HG02970 (cell line): ENCODE data around the gene SH3GL2.

Source experiments
- ATAC-seq: cut with Tn5 transposase; IDR thresholded peaks from one replicate; pipeline ENCODE4 v1.9.1; 2021; ENCODE audit warnings: mild to moderate bottlenecking, moderate library complexity, moderate number of reproducible peaks; ENCODE audit not compliant: unreplicated experiment, low FRiP score

Gene SH3GL2

DNA sequence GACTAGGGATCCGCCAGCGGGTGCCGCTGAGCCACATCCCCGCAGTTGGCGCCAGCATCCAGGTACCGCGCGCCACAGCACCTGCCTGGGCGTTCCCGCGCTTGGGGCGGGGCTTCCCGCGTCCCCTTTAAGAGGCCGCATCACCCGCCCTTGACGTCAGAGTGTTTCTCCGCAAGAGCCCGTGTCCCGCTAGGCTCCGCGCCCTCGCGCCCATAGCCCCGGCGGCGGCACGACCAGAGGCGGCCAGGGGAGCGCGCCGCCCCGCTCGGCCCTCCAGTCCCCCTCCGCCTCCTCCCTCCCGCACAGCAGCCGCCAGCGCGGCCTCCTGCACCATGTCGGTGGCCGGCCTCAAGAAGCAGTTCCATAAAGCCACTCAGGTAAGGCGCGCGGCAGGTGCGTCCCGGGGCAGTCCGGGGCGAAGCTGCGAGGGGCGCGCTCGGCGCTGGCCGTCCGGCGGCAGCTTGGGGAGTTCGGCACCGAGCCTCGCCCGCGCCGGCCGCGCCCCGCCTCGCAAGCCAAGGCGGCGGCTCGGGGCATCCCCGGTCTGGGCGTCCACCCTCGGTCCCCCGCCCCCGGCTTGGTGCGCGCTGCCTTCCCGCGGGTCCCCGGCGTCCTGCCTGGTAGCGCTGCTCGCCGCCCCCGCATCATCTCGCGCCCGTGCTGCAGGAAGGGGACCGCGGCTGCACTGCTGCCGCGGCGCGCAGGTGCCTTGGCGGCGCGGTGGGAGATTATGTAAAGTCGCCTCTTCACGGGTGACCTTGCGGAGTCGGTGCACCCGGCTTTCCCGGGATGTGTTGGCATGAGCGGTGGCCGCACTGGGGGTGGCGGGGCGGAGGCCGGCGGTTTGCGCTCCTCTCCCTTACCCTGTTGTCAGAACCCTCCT, at the start of gene SH3GL2:
Gene SH3GL2 (plus strand): TSS at position 156 of the 883 bp plus-strand sequence.
- peak; percentile 69 for ATAC-seq

GRCh38 chr9:17531642-17532254, 47.1 kb upstream of the SH3GL2 start:
- no peak for ATAC-seq

- no peak for ATAC-seq
These were observed 46.4 kb upstream of the SH3GL2 start for GRCh38 chr9:17532461-17532860.

GRCh38 chr9:17535176-17535575, 43.7 kb upstream of the SH3GL2 start:
- ATAC-seq = no peak

DNA sequence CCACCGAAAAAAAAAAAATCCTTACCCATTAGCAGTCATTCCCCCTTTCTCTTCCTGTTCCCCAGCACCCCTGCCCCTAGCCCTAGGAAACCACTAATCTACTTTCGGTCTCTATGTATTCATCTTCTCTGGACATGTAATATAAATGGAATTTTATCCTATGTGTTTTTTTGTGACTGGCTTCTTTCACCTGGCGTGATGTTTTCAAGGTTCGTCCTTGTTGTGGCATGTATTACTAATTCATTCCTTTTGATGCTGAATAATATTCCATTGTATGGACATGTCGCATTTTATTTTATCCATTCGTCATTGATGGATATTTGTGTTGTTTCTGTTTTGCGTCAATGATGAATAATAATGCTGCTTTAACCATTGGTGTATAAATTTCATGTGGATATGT, 42.8 kb upstream of the SH3GL2 start:
- no peak for ATAC-seq

DNA sequence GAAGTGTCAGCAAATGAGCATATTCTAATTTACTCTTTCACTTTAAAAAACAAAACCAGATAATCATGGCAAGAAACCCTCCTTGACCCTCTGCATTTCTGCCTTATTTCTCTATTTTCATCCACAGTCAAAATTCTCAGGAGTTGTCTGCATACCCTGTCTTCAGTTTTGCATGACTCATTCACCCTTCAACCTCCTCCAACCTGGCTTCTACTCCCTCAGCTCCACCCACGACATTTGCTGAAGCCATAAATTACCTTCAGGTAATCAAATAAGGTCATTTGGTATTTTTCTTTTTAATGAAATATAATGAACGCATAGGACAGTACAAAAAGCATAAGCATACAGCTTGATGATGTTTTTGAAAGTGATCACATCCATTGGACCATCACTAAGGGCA, 27.8 kb upstream of the SH3GL2 start:
- no peak for ATAC-seq

- ATAC-seq = no peak
These were observed 23.4 kb upstream of the SH3GL2 start for GRCh38 chr9:17555362-17556054.

GRCh38 chr9:17556255-17556654, 22.6 kb upstream of the SH3GL2 start:
- ATAC-seq = no peak

GRCh38 chr9:17556935-17557334, 21.9 kb upstream of the SH3GL2 start:
- no peak for ATAC-seq

- no peak for ATAC-seq
These were observed 7.0 kb upstream of the SH3GL2 start for GRCh38 chr9:17571825-17572224.

DNA sequence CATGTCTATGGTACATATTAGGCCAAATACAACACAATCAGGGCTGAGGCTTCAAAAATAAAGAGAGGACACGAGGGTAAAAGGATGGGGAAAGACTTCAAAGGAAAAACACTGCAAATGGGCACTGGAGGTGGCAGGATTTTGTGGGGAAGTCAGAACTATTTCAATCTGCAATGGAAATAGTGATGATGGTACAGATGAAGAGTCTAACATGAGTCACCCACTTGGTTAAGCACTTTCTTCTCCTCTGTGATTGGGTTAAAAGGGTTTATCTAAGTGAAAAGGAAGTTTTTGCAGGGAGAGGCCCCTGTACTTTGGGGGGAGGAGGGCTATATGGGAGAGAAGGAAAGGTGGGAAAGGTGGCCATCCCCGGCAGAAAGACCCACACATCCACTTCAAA, 4.5 kb upstream of the SH3GL2 start:
- ATAC-seq = no peak

- peak; percentile 5 for ATAC-seq
These were observed 322 bp upstream of the SH3GL2 start for GRCh38 chr9:17578577-17578910.

DNA sequence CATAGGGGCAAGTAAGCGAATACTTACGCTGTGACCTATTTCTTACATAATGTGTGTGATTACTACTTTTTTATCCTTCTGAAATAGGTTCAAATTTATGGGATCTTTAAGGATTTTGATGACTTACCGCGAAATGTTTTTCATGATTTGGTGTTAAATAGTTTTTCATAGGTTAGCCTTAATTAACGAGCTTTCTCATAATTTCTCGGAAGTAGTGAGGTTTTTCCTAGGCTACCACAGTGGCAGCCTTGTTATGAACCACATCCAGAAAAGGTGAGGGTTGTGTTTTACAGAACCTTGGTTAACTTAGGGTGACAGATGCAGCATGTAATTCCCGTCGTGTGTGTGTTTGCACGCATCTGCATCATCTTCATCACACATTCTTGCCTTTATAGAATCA, 1.3 kb downstream of the SH3GL2 start:
- no peak for ATAC-seq

GRCh38 chr9:17587113-17587512, 8.2 kb downstream of the SH3GL2 start:
- ATAC-seq = no peak

DNA sequence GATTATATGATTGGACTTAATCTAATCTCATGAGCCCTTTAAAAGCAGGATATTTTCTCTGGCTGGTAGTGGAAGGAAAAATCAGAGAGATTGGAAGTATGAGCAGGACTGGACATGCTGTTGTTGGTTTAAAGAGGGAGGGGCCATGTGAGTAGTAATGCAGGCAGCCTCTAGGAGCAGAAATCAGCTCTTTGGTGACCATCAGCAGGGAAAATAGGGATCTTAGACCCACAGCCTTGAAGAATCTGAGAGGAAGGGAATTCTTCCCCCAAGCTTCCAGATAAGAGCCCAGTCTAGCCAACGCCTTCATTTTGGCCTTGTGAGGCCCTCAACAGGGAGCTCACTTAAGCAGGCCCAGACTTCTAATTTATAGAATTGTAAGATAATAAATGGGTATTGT, 9.5 kb downstream of the SH3GL2 start:
- no peak for ATAC-seq

DNA sequence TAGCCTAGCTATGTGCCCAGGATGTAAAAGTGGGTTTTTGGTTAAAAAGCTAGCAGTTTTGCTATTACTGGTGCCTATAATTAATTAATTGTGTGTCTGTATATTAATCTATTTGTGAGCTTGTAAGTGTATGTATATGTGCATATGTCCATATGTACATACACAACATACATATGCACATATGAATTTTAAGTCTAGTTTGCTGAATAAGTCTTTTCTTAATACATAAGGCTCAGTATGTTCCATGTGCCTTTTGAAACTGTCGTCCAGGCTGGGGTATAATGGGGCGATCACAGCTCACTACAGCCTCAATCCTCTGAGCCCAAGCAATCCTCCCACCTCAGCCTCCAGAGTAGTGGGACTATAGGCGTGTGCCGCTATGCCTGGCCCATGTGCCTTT, 10.1 kb downstream of the SH3GL2 start:
- ATAC-seq = no peak

GRCh38 chr9:17589771-17590170, 10.9 kb downstream of the SH3GL2 start:
- ATAC-seq = no peak

- ATAC-seq = no peak
These were observed 16.1 kb downstream of the SH3GL2 start for GRCh38 chr9:17594961-17595360.

- no peak for ATAC-seq
These were observed 19.1 kb downstream of the SH3GL2 start for GRCh38 chr9:17597977-17598376.

DNA sequence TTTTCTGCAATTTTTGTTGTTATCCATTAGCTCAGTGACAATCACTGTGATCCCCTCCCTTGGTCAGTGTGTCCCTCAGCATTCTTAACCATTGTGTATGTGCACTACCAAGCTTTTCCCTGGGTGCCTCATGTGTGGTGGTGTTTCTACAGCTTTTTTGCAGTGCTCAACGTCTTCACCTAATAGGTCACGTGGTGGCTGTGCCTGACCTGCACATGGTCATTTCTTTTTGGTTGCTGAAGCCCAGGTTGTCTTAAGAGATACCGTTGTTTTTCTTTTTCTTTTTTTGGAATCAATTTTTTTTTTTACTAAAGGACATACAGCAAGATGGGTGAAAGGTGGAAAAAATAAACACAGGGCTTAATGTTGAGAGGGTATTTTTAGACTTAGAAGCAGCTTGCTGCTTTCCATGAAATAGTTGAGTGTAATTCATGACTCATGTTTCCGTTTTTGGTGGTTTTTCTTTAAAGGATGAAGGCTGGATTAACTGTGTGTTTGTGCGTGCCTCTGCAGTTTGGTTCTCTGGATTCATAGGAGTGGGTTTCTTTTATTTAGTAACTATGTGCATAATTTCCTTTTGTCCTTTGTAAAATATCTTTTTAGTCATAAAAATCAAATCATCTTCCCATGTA, 22.2 kb downstream of the SH3GL2 start:
- ATAC-seq = no peak

GRCh38 chr9:17604556-17604955, 25.7 kb downstream of the SH3GL2 start:
- ATAC-seq = no peak
